Neural progenitor cell (in vitro differentiated cells): Measurements from ENCODE around the gene PCNX2. TPM values are rescaled to one million over a fixed set of nuclear protein-coding genes. Genes with fewer than 3 reads are reported as not detected.

ENCODE experiments used
- DNase-seq: peaks from one replicate; pipeline ENCODE4 v3.0.0-alpha.2; 2016; ENCODE audit warnings: low spot score
- H2AFZ ChIP-seq: fragments of 200-600 bp; sonication (generic); replicated peaks from 2 replicates; pipeline ENCODE4 v1.6.1; 2016; ENCODE audit warnings: antibody characterized with exemption
- H3F3A ChIP-seq: fragments of 200-600 bp; sonication (generic); 2 replicates; pipeline ENCODE4 v1.6.1; 2016; ENCODE audit warnings: antibody characterized with exemption, low read depth
- H3K27ac ChIP-seq: fragments of 200-600 bp; sonication (generic); 2 replicates; pipeline ENCODE4 v1.5.1; 2016; ENCODE audit warnings: mild to moderate bottlenecking
- H3K27me3 ChIP-seq: fragments of 200-600 bp; sonication (generic); 2 replicates; pipeline ENCODE4 v1.6.1; 2016; ENCODE audit warnings: mild to moderate bottlenecking, moderate library complexity
- H3K36me3 ChIP-seq: fragments of 200-600 bp; sonication (generic); 2 replicates; pipeline ENCODE4 v1.5.1; 2016
- H3K4me1 ChIP-seq: fragments of 200-600 bp; sonication (generic); 2 replicates; pipeline ENCODE4 v1.6.1; 2016; ENCODE audit warnings: mixed run types
- H3K4me2 ChIP-seq: fragments of 200-600 bp; sonication (generic); 2 replicates; pipeline ENCODE4 v1.6.1; 2016
- H3K4me3 ChIP-seq: fragments of 200-600 bp; sonication (generic); 2 replicates; pipeline ENCODE4 v1.5.1; 2016
- H3K79me2 ChIP-seq: fragments of 200-600 bp; sonication (generic); 2 replicates; pipeline ENCODE4 v1.6.1; 2016; ENCODE audit warnings: low read depth
- H3K9ac ChIP-seq: fragments of 200-600 bp; sonication (generic); 2 replicates; pipeline ENCODE4 v1.6.1; 2016
- H3K9me3 ChIP-seq: fragments of 200-600 bp; sonication (generic); 2 replicates; pipeline ENCODE4 v1.5.1; 2016; ENCODE audit warnings: low read depth
- H4K20me1 ChIP-seq: fragments of 200-600 bp; sonication (generic); 2 replicates; pipeline ENCODE4 v1.6.1; 2016; ENCODE audit warnings: low read depth
- H3K27ac Mint-ChIP-seq: 3 replicates; pipeline ENCODE4 v1.8.0; 2021; ENCODE audit warnings: mixed read lengths
- H3K27me3 Mint-ChIP-seq: 2 replicates; pipeline ENCODE4 v1.8.0; 2022; ENCODE audit warnings: low read depth, mild to moderate bottlenecking, inconsistent platforms, moderate library complexity, mixed read lengths; ENCODE audit not compliant: insufficient read depth
- H3K36me3 Mint-ChIP-seq: 3 replicates; pipeline ENCODE4 v1.8.0; 2021; ENCODE audit warnings: mixed read lengths
- H3K4me1 Mint-ChIP-seq: 3 replicates; pipeline ENCODE4 v1.8.0; 2021; ENCODE audit warnings: mixed read lengths
- H3K4me3 Mint-ChIP-seq: 3 replicates; pipeline ENCODE4 v1.8.0; 2021; ENCODE audit warnings: mild to moderate bottlenecking, moderate library complexity, mixed read lengths
- H3K9me3 Mint-ChIP-seq: 3 replicates; pipeline ENCODE4 v1.8.0; 2020; ENCODE audit warnings: mixed read lengths
- CTCF ChIP-seq: fragments of 200-600 bp; sonication (generic); IDR thresholded peaks from 2 replicates; pipeline ENCODE4 v1.5.1; 2017; ENCODE audit warnings: antibody characterized with exemption, mild to moderate bottlenecking
- EZH2 ChIP-seq: fragments of 200-600 bp; sonication (generic); IDR thresholded peaks from 2 replicates; pipeline ENCODE4 v1.6.1; 2017; ENCODE audit warnings: antibody characterized with exemption, mild to moderate bottlenecking, moderate library complexity
- EZH2phosphoT487 ChIP-seq: fragments of 200-600 bp; sonication (generic); IDR thresholded peaks from 2 replicates; pipeline ENCODE4 v1.6.1; 2017; ENCODE audit warnings: antibody characterized with exemption
- total RNA-seq: library from RNA; depleted of rRNA; stranded (reverse); fragments of >200 nt; gene quantifications from 2 replicates; pipeline ENCODE4 v1.2.3, GENCODE V29; 2015; ENCODE audit warnings: low replicate concordance

PCNX2 gene
- total RNA-seq, 1 donor from 2014 or later = 30.8 TPM

- DNase-seq = no peak
- no peak for TF ChIP-seq EZH2phosphoT487
- TF ChIP-seq EZH2 = no peak
- TF ChIP-seq CTCF = no peak
- no peak overlapping the region for H3K27ac ChIP-seq
- H3K79me2 ChIP-seq = no peaks in the 10 kb centered on the region
- no peaks in the 10 kb centered on the region for H4K20me1 ChIP-seq
- no peaks in the 10 kb centered on the region for H3K36me3 ChIP-seq
- no peak overlapping the region for H3K4me3 ChIP-seq
- Mint-ChIP-seq H3K36me3 (no peaks in the 10 kb centered on the region), H3K4me1 (peaks cover 14% of the 10 kb centered on the region), H3K27me3 (no peaks in the 10 kb centered on the region), H3K9me3 (no peaks in the 10 kb centered on the region), H3K4me3 (no peak overlapping the region), H3K27ac (no peak overlapping the region)
- H3K9me3 ChIP-seq = no peaks in the 10 kb centered on the region
- H3K4me2 ChIP-seq = no peak overlapping the region
- no peak overlapping the region for H3K9ac ChIP-seq
- no peaks in the 10 kb centered on the region for H3K27me3 ChIP-seq
- peaks cover 5% of the 10 kb centered on the region for H3K4me1 ChIP-seq
- no peaks in the 10 kb centered on the region for H3F3A ChIP-seq
- H2AFZ ChIP-seq = no peak overlapping the region
These were observed 197.5 kb downstream of the PCNX2 start for GRCh38 chr1:233097959-233098580.

- Mint-ChIP-seq H3K4me1 (peaks cover 14% of the 10 kb centered on the region), H3K36me3 (no peaks in the 10 kb centered on the region), H3K27ac (no peak overlapping the region), H3K4me3 (no peak overlapping the region), H3K9me3 (no peaks in the 10 kb centered on the region), H3K27me3 (no peaks in the 10 kb centered on the region)
- Histone ChIP-seq H3F3A (no peaks in the 10 kb centered on the region), H2AFZ (no peak overlapping the region), H3K27ac (no peak overlapping the region), H3K4me3 (no peak overlapping the region), H3K36me3 (no peaks in the 10 kb centered on the region), H3K9ac (no peak overlapping the region), H4K20me1 (no peaks in the 10 kb centered on the region), H3K79me2 (no peaks in the 10 kb centered on the region), H3K27me3 (no peaks in the 10 kb centered on the region), H3K4me1 (peaks cover 5% of the 10 kb centered on the region), H3K9me3 (no peaks in the 10 kb centered on the region), H3K4me2 (no peak overlapping the region)
- no peak for DNase-seq
- no peak for TF ChIP-seq EZH2
- TF ChIP-seq EZH2phosphoT487 = no peak
- TF ChIP-seq CTCF = no peak
These were observed 198.0 kb downstream of the PCNX2 start for GRCh38 chr1:233097546-233097945.

- peaks cover 2% of the 10 kb centered on the region for H3K36me3 Mint-ChIP-seq
- no peak for DNase-seq
- no peak overlapping the region for H2AFZ ChIP-seq
- H4K20me1 ChIP-seq = no peaks in the 10 kb centered on the region
- H3F3A ChIP-seq = no peaks in the 10 kb centered on the region
- no peaks in the 10 kb centered on the region for H3K79me2 ChIP-seq
- H3K36me3 ChIP-seq = no peaks in the 10 kb centered on the region
- H3K4me3 ChIP-seq = no peak overlapping the region
- H3K4me2 ChIP-seq = no peak overlapping the region
- no peak for TF ChIP-seq CTCF
- no peak for TF ChIP-seq EZH2
- TF ChIP-seq EZH2phosphoT487 = no peak
- H3K9ac ChIP-seq = no peak overlapping the region
- peak overlapping the region; percentile 36 for H3K27ac Mint-ChIP-seq
- H3K9me3 Mint-ChIP-seq = no peaks in the 10 kb centered on the region
- no peaks in the 10 kb centered on the region for H3K27me3 Mint-ChIP-seq
- no peak overlapping the region for H3K27ac ChIP-seq
- H3K27me3 ChIP-seq = no peaks in the 10 kb centered on the region
- H3K4me3 Mint-ChIP-seq = no peak overlapping the region
- H3K4me1 Mint-ChIP-seq = peaks cover 10% of the 10 kb centered on the region
- no peaks in the 10 kb centered on the region for H3K9me3 ChIP-seq
- H3K4me1 ChIP-seq = no peaks in the 10 kb centered on the region
These were observed 200.8 kb downstream of the PCNX2 start for GRCh38 chr1:233094691-233095090.
